HepG2 (cell line): ENCODE measurements around the gene THAP6. TPM values are rescaled to one million over a fixed set of nuclear protein-coding genes. Genes with fewer than 3 reads are reported as not detected.

Source experiments
- ATAC-seq: fragments of 200-7000 bp; cut with Tn5 transposase; 3 replicates; pipeline ENCODE4 v1.9.1; 2020; ENCODE audit warnings: mild to moderate bottlenecking, moderate library complexity
- BruUV-seq: library from RNA; stranded (reverse); fragments of 400-500 nt; replicated peaks from 2 replicates; lab custom pipeline; 2021; lab: Mats Ljungman, UMichigan
- CTCF ChIA-PET: fragments of 300-600 bp; formaldehyde crosslinking; extraction: SDS; loops from one replicate; lab custom pipeline; 2021; ENCODE audit warnings: low total read pairs, inconsistent platforms, low intra/inter-chr PET ratio; lab: Yijun Ruan, JAX
- POLR2A ChIA-PET: fragments of 350-600 bp; sonication (Branson Sonifier 250); formaldehyde crosslinking; loops from one replicate; lab custom pipeline; 2020; ENCODE audit warnings: antibody characterized with exemption, inconsistent platforms; lab: Yijun Ruan, JAX
- DNase-seq: peaks from one replicate; pipeline ENCODE4 v3.0.0-alpha.2; 2015; ENCODE audit warnings: low spot score
- FAIRE-seq: peaks from 3 replicates; lab custom pipeline; 2011; peaks lifted over from hg19 to GRCh38; lab: Jason Lieb, UNC
- H2AFZ ChIP-seq: one replicate; pipeline ENCODE4 v1.6.1; 2011; ENCODE audit warnings: low read length, inconsistent platforms
- H3K27ac ChIP-seq: fragments of 300-600 bp; 3 replicates; pipeline ENCODE4 v1.8.0; 2011; ENCODE audit warnings: mixed run types, mild to moderate bottlenecking, mixed read lengths, low read length, inconsistent platforms; ENCODE audit not compliant: insufficient read depth; ENCODE audit errors: extremely low read length
- H3K27me3 ChIP-seq, 2 experiments: fragments of 200-600 bp in 1 of 2; 2 replicates in 1 of 2; 3 replicates in 1 of 2; pipeline versions ENCODE4 v1.6.0 to v1.8.0; 2011; ENCODE audit warnings: low read length in 2 of 2, mild to moderate bottlenecking in 2 of 2, moderate library complexity in 2 of 2, inconsistent platforms in 1 of 2; ENCODE audit not compliant: insufficient read depth in 2 of 2, control insufficient read depth in 1 of 2
- H3K36me3 ChIP-seq, 2 experiments: fragments of 200-600 bp in 1 of 2; replicated peaks in 1 of 2; 2 replicates in 1 of 2; 3 replicates in 1 of 2; pipeline versions ENCODE4 v1.5.1 to v1.8.0; 2011; ENCODE audit warnings: low read length in 2 of 2, inconsistent platforms in 1 of 2; ENCODE audit not compliant: insufficient read depth in 2 of 2, control insufficient read depth in 1 of 2
- H3K4me1 ChIP-seq: 2 replicates; pipeline ENCODE4 v1.5.1; 2012; ENCODE audit warnings: low read length, inconsistent platforms; ENCODE audit not compliant: insufficient read depth
- H3K4me2 ChIP-seq: 2 replicates; pipeline ENCODE4 v1.6.0; 2011; ENCODE audit warnings: low read depth, low read length, inconsistent platforms
- H3K4me3 ChIP-seq, 3 experiments: fragments of 200-600 bp in 1 of 3; sonication (generic), shearing (Covaris generic) in 1 of 3; replicated peaks in 1 of 3; 2 replicates each; pipeline ENCODE4 v1.5.1; 2011 to 2016; ENCODE audit warnings: low read length in 3 of 3, inconsistent platforms in 2 of 3, low read depth in 2 of 3, mild to moderate bottlenecking in 2 of 3, control low read depth in 1 of 3, mixed read lengths in 1 of 3; ENCODE audit not compliant: insufficient read depth in 1 of 3
- H3K79me2 ChIP-seq: one replicate; pipeline ENCODE4 v1.6.1; 2011; ENCODE audit warnings: low read length, inconsistent platforms; ENCODE audit not compliant: insufficient read depth
- H3K9ac ChIP-seq: 2 replicates; pipeline ENCODE4 v1.6.0; 2011; ENCODE audit warnings: mild to moderate bottlenecking, low read depth, low read length, inconsistent platforms; ENCODE audit not compliant: insufficient read depth
- H3K9me3 ChIP-seq: 2 replicates; pipeline ENCODE4 v1.5.1; 2012; ENCODE audit warnings: mild to moderate bottlenecking, low read length
- H4K20me1 ChIP-seq: 2 replicates; pipeline ENCODE4 v1.6.0; 2011; ENCODE audit warnings: inconsistent platforms, mild to moderate bottlenecking, low read length, moderate library complexity; ENCODE audit not compliant: insufficient read depth
- CEBPB ChIP-seq: IDR thresholded peaks from 2 replicates; pipeline ENCODE4 v1.6.1; 2011; ENCODE audit warnings: low read depth, low read length, improper control_type of control experiment, borderline replicate concordance
- CEBPG ChIP-seq: IDR thresholded peaks from 2 replicates; pipeline ENCODE4 v1.6.1; 2016
- FOXO1 ChIP-seq: sonication (generic); formaldehyde crosslinking; IDR thresholded peaks from 2 replicates; pipeline ENCODE4 v1.4.0; 2020; ENCODE audit warnings: missing genetic modification reagents
- GATAD2A ChIP-seq: IDR thresholded peaks from 2 replicates; pipeline ENCODE4 v1.6.1; 2016
- HOXA7 ChIP-seq: sonication (generic); formaldehyde crosslinking; IDR thresholded peaks from 2 replicates; pipeline ENCODE4 v1.8.1; 2022; ENCODE audit warnings: mild to moderate bottlenecking, missing genetic modification reagents, moderate library complexity
- SMAD1 ChIP-seq: sonication (generic); formaldehyde crosslinking; IDR thresholded peaks from 2 replicates; pipeline ENCODE4 v1.4.0; 2020; ENCODE audit warnings: missing genetic modification reagents, low read depth, mild to moderate bottlenecking, borderline replicate concordance
- THAP11 ChIP-seq: IDR thresholded peaks from 2 replicates; pipeline ENCODE4 v1.6.1; 2016; ENCODE audit warnings: missing biosample characterization, missing genetic modification reagents
- ZFAT ChIP-seq: sonication (generic); formaldehyde crosslinking; conservative IDR thresholded peaks from 2 replicates; pipeline ENCODE4 v1.8.1; 2023; ENCODE audit warnings: missing genetic modification reagents, inconsistent platforms
- ZFP37 ChIP-seq: sonication (generic); formaldehyde crosslinking; IDR thresholded peaks from 2 replicates; pipeline ENCODE4 v1.4.0; 2020; ENCODE audit warnings: missing genetic modification reagents, borderline replicate concordance
- ZNF121 ChIP-seq: sonication (generic); formaldehyde crosslinking; IDR thresholded peaks from 2 replicates; pipeline ENCODE4 v1.5.0; 2020; ENCODE audit warnings: mild to moderate bottlenecking, missing genetic modification reagents
- ZNF589 ChIP-seq: sonication (generic); formaldehyde crosslinking; conservative IDR thresholded peaks from 2 replicates; pipeline ENCODE4 v1.8.0; 2022; ENCODE audit warnings: mild to moderate bottlenecking, moderate library complexity, missing genetic modification reagents
- WGBS: methylation state at CpG from one replicate; pipeline ENCODE4 v1.1.6; 2017; ENCODE audit warnings: low lambda C conversion rate; 5-methylcytosine and 5-hydroxymethylcytosine counted together
- in situ Hi-C: cut with HindIII; loops from 2 replicates; pipeline ENCODE4 v1.10.0; 2017; ENCODE audit warnings: low pct_unique_long_range_greater_than_20kb; ENCODE audit not compliant: extremely low pct_ligation_motif_present
- intact Hi-C: fragments of 100-400 bp; cut with micrococcal nuclease; formaldehyde crosslinking; loops from one replicate; pipeline ENCODE4 v1.10.0; 2022; ENCODE audit not compliant: unreplicated experiment
- polyA plus RNA-seq, 8 experiments: library from polyadenylated mRNA; depleted of rRNA in 3 of 8; stranded (reverse) in 7 of 8; unstranded in 1 of 8; fragments of >200 nt; fragmentation: Illumina TruSeq in 4 of 8; extraction: Trizol in 4 of 8; gene quantifications; 2 replicates each; pipeline versions ENCODE4 v1.2.1 to v1.2.3, GENCODE V29; 2011 to 2016; ENCODE audit warnings: low read depth in 4 of 8, missing spikeins in 1 of 8, mixed read lengths in 1 of 8; ENCODE audit not compliant: insufficient read depth in 1 of 8
- total RNA-seq, 5 experiments: library from RNA; depleted of rRNA; stranded (reverse); fragments of >200 nt; fragmentation: Illumina TruSeq; extraction: Trizol; gene quantifications; 2 replicates each; pipeline ENCODE4 v1.2.3, GENCODE V29; 2016; ENCODE audit warnings: low read depth in 1 of 5
- TF ChIP-seq, protein P1 (sequence below): sonication (generic); formaldehyde crosslinking; IDR thresholded peaks from 2 replicates; pipeline ENCODE4 v1.4.0; 2020; ENCODE audit warnings: missing genetic modification reagents
- TF ChIP-seq, protein P2 (sequence below): sonication (generic); formaldehyde crosslinking; IDR thresholded peaks from 2 replicates; pipeline ENCODE4 v1.8.0; 2022; ENCODE audit warnings: missing genetic modification reagents, mild to moderate bottlenecking, inconsistent platforms, borderline replicate concordance

Gene THAP6
- total and polyA plus RNA-seq, 2 of the 13 experiments (the other 11 are each of a cell fraction or from before 2014, with no cell fraction given), result 9.3 to 14.7 TPM

- peak; percentile 88; the same call in 1 of the 2 replicates for TF ChIP-seq ZNF589
Observed at GRCh38 chr4:75514131-75514948, at the start of gene THAP6, which contains the start of gene RCHY1 (continued).

- ChIA-PET CTCF (no interaction called here), POLR2A (no interaction called here)
- in situ Hi-C loops (no loop called here), intact Hi-C loops (no loop called here)
- Histone ChIP-seq H3K79me2 (no peaks in the 10 kb centered on the region), H2AFZ (no peak overlapping the region), H3K4me3 (no peak overlapping the region), H3K9ac (no peak overlapping the region), H3K27ac (no peak overlapping the region), H3K4me1 (no peaks in the 10 kb centered on the region), H3K4me2 (no peak overlapping the region), H3K9me3 (no peaks in the 10 kb centered on the region)
- no peak for DNase-seq
- no TSS peak for BruUV-seq
- WGBS, result 100% methylated on average over 1 of the region's 1 CpG
- TF ChIP-seq GATAD2A (no peak), ZNF121 (CRISPR knock-in tag) (no peak), SMAD1 (no peak), CEBPB (peak; percentile 51; the same call in 1 of the 2 replicates), HOXA7 (CRISPR knock-in tag) (no peak), CEBPG (CRISPR knock-in tag) (peak; percentile 23; the same call in 1 of the 2 replicates), ZFAT (no peak), FOXO1 (CRISPR knock-in tag) (no peak), THAP11 (no peak), ZFP37 (no peak)
- TF ChIP-seq, protein P1, sequence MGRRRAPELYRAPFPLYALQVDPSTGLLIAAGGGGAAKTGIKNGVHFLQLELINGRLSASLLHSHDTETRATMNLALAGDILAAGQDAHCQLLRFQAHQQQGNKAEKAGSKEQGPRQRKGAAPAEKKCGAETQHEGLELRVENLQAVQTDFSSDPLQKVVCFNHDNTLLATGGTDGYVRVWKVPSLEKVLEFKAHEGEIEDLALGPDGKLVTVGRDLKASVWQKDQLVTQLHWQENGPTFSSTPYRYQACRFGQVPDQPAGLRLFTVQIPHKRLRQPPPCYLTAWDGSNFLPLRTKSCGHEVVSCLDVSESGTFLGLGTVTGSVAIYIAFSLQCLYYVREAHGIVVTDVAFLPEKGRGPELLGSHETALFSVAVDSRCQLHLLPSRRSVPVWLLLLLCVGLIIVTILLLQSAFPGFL (CRISPR knock-in tag), result no peak
- TF ChIP-seq, protein P2, sequence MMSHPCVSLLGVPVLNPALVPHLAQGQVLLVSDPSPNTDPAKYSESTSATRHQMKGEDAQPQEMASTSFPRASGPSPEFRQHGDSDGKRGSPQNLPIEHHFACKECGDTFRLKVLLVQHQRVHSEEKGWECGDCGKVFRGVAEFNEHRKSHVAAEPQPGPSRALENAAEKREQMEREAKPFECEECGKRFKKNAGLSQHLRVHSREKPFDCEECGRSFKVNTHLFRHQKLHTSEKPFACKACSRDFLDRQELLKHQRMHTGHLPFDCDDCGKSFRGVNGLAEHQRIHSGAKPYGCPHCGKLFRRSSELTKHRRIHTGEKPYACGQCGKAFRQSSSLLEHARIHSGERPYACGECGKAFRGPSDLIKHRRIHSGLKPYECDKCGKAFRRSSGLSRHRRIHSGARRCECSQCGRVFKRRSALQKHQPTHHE, result no peak
- TF ChIP-seq, all 625 proteins: peak for 2
- Histone ChIP-seq H3K36me3 (no peaks in the 10 kb centered on the region), H4K20me1 (no peaks in the 10 kb centered on the region), H3K27me3 (no peaks in the 10 kb centered on the region)
- ATAC-seq (no peak), FAIRE-seq (no peak)
Observed at GRCh38 chr4:75469896-75470295, 44.4 kb upstream of the THAP6 start.
